Activated T-cell treated with anti-CD3 and anti-CD28 coated beads for 24 hours (primary cell): ENCODE data around the gene MYBL2.
"Not testable (repeated sequence)": the region's sequence is repeated elsewhere in the genome, so short reads cannot be mapped to it uniquely, and the experiment has no call there.

Experiments used
- DNase-seq: peaks from one replicate; pipeline ENCODE4 v3.0.0-alpha.2; 2020; ENCODE audit warnings: low read depth

The MYBL2 gene

DNA sequence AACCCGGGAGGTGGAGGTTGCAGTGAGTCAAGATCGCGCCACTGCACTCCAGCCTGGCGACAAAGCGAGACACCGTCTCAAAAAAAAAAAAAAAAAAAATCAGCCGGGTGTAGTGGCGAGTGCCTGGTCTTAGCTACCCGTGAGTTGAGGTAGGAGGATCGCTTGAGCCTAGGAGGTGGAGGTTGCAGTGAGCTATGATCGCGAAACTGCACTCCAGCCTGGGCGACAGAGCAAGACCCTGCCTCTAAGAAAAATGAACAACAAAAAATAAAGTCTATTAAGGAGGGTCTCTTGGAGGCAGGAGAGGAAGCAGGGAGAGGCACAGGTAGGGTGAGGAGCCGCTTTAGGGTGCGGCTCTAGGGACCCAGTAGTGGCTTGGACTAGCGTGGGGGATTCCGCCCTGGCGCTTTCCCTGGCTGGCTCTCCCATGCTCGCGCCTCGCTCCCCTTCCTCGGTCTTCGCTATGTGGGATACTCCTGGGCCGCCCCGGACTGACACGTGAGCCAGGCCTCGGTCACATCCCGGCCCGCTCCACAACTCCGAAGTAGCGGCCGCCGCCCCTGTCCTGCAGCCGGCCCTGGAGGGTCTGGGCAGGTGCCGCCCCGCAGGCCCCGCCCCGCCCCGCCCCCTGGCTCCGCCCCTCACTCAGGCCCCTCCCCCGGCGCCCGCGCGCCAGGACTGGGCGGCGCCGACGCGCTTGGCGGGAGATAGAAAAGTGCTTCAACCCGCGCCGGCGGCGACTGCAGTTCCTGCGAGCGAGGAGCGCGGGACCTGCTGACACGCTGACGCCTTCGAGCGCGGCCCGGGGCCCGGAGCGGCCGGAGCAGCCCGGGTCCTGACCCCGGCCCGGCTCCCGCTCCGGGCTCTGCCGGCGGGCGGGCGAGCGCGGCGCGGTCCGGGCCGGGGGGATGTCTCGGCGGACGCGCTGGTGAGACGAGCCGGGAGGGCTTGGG, at the start of gene MYBL2:
MYBL2 (plus strand) TSS at position 739 of the 953 bp plus-strand sequence; CDS start at position 909, 170 bp downstream.
- DNase-seq, result peak; percentile 60

DNA sequence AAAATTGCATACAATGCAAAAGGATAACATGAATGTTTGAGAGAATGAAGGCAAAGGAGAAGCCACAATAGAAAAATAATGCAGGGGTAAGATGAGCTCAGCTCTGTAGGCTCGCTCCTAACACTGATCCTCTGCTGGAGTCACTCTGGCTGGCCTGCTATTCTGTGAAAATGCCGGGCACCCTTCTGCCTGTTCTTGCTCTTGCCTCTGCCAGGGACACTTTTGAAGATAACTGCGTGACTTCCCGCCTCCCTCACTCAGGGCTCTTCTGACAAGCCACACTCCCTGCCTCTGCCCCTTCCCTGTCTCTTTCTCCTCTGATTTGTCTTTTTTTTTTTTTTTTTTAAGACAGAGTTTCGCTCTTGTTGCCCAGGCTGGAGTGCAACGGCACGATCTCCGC, 35.3 kb upstream of the MYBL2 start:
- DNase-seq, result no peak

- DNase-seq, result no peak
These were observed 30.5 kb upstream of the MYBL2 start for GRCh38 chr20:43636429-43636828.

- DNase-seq, result no peak
These were observed 24.4 kb upstream of the MYBL2 start for GRCh38 chr20:43642548-43642947.

- no peak for DNase-seq
These were observed 15.9 kb upstream of the MYBL2 start for GRCh38 chr20:43650997-43651525.

DNA sequence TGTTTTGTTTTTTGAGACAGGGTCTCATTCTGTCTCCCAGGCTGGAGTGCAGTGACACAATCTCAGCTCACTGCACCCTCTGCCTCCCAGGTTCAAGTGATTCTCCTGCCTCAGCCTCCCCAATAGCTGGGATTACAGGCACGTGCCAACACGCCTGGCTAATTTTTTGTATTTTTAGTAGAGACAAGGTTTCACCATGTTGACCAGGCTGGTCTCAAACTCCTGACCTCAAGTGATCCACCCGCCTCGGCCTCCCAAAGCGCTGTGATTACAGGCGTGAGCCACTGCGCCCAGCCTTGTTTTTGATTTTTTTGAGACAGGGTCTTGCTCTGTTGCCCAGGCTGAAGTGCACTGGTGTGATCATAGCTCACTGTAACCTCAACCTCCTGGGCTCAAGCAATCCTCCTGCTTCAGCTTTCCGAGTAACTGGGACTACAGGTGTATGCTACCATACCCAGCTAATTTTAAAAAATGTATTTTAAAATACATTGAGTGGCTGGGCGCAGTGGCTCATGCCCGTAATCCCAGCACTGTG, 15.2 kb upstream of the MYBL2 start:
- DNase-seq, result not testable (repeated sequence)

GRCh38 chr20:43653966-43654365, 12.9 kb upstream of the MYBL2 start:
- no peak for DNase-seq

- DNase-seq, result not testable (repeated sequence)
These were observed 11.7 kb upstream of the MYBL2 start for GRCh38 chr20:43655176-43655575.

GRCh38 chr20:43655937-43656336, 11.0 kb upstream of the MYBL2 start:
- no peak for DNase-seq

DNA sequence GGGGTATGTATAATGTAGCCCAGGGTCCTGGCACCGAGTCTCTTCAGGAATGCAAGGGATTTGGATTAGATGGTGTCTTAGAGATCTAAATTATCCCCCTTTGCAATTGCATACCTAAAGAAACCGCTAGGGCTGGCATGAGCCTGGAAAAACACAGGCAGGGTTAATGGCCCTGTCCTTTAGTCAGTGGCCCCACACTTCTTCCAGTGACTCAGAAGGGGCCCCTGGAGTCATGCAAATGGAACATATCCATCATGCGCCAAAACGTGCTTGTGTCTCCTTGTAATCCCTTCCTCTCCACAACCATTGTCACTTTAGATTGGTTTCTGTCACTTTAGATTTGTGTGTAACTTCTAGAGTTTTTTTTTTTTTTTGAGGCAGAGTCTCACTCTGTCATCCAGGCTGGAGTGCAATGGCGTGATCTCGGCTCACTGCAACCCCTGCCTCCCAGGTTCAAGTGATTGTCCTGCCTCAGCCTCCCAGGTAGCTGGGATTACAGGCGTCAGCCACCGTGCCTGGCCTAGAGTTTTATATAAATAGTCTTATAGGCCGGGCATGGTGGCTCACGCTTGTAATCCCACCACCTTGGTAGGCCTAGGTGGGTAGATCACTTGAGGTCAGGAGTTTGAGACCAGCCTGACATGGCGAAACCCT, 8.7 kb upstream of the MYBL2 start:
- DNase-seq, result peak; percentile 54

DNA sequence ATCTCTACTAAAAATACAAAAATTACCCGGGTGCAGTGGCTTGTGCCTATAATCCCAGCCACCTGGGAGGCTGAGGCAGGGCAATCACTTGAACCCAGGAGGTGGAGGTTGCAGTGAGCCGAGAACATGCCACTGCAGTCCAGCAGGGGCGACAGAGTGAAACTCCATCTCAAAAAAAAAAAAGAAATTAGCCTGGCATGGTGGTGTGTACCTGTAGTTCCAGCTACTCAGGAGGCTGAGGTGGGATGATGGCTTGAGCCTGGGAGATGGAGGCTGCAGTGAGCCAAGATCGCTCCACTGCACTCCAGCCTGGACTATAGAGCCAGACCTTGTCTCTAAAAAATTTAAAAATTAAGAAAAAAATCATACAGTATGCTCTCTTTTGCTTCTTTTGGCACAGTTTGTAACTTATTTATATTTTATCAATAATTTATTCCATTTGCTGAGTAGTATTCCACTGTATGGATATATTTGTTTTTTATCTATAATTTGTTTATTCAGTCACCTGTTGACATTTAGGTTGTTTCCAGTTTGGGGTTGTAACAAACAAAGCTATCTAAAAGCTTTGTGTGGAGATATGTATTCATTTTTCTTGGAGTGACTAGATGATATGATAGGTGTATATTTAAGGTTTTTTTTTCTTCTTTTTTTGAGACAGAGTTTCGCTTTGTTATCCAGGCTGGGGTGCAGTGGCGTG, 8.0 kb upstream of the MYBL2 start:
- DNase-seq, result no peak

DNA sequence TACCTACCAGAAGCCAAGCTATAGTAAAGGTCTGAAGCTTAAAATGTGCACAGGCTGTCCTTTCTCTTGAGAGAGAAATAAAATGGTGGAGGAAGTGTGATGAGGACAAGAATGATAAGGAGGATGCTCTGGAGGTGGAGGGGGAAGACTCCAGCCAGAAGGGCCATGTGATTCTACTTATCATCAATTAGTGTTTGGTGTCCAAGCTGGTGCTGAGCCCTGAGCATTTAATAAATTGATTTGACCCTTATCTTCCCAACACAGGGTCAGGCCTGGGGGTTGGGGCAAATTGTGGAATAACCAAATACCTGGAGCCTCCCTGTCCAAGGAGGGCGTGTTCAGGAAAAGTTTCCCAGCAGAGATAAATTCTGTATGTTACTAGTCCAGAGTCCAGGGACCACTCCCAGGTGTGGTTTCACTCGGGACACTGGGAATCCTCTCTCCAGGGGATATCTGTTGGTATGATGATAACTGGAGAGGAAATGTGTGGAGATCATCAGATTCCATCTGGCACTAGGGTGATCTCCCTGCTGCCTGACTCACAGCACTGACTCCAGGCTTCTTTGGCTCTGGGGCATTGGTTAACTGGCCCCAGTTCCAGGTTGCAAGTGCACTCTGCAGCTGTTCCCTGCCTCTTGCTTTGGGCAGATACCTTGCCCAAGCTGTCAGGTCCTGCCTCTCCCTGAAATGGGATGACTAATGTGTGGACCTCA, 3.8 kb upstream of the MYBL2 start:
- DNase-seq, result no peak

DNA sequence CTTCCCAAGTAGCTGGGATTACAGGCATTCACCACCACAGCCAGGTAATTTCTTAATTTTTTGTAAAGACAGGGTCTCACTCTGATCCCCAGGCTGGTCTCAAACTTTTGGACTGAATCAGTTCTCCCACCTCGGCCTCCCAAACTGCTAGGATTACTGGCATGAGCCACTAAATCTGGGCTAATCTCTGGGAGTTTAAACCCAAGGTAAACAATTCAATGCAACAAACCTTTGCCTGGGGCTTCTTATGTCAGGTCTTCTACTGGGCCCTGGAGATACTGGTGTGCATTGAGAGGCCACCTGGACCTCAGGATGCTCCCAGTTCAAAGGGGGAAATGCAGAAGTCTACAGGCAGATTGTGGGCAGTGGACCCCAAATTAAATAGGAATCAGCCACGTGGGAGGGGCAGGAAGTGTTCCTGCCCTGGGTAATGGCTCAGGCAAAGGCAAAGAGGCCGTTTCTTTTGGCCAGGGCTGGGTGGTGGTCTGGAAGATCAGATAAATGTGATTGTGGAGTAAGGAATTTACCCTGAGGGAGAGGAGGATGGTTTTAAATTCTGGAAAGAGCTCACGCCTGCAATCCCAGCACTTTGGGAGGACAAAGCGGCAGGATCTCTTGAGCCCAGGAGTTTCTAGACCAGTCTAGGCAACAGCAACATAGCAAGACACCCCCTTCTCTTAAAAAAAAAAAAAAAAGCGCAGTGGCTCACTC, 1.3 kb upstream of the MYBL2 start:
- no peak for DNase-seq

DNA sequence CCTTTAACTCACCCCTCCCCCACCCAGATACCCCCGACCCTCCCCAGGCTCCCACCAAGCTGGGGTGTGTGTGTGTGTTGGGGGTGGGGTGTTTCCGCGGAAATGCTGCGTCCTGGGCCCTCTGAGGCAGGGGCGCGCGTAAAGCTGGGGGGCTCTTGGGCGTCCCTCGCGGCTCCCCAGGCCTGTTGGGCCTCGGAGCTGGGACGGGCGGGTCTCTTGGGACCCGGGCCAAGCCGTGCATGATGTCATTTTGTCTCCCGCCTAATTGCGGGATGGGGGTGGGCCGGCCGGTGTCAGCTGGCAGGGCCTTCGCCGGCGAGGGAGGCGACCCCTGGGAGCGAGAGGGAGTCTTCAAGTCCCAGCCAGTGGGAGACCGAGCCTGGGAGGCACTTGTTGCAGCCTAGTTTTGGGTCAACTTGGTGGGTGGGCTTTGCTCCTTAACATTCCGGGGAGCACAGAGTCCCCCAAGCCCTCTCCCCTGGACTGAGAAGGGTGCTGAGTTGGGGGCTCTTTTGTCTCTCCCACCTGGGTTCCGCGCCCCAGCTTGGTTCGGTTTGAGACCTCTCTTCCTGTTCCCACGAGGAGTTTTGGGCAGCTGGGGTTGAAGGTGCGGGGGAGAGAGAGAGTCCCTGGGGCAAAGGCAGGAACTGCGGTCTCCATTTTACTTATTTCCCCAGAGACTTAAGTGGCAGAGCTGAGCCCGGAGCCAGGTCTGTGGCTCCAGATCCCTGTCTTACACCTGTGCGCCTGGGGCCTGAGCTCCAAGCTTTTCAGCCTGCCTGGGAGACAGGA, 623 bp downstream of the MYBL2 start:
- DNase-seq, result no peak

DNA sequence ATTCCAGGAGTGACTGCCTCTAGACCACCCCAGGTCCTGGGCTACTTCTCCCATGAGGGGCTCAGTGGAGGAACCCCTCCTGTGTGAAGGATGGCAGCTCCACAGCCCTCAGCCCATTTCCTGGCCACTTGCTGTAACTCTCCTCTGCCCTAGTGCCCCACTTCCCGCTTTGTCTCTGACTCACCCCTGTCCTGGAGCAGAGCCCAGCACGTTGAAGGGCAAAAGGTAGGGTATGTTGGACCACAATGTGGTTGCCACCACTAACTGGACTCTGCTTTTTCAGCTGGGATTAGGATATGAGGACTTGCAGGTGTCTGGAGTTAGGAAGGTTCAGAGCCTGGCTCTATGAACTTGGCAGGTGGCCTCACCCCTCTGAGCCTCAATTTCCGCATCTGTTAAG, 2.4 kb downstream of the MYBL2 start:
- DNase-seq, result no peak

DNA sequence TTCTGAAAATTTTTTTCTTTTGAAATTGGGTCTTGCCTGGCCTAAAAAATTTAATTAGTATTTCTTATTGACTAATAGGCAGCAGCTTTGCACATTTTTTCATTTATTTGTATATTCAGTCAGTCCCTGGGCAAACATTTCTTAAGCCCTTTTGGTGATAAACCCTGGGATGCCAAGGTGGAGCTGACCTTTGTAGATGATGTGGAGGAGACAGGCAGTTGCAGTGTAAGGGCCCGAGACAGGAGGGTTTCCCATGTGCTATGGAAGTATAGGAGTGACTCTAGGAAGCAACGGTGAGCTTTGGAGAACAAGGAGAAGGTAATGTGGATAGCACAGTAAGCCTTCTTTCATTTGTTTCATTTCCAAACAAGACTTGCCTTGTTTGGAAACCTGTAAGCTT, 3.5 kb downstream of the MYBL2 start:
- no peak for DNase-seq

- no peak for DNase-seq
These were observed 9.5 kb downstream of the MYBL2 start for GRCh38 chr20:43676368-43676767.

DNA sequence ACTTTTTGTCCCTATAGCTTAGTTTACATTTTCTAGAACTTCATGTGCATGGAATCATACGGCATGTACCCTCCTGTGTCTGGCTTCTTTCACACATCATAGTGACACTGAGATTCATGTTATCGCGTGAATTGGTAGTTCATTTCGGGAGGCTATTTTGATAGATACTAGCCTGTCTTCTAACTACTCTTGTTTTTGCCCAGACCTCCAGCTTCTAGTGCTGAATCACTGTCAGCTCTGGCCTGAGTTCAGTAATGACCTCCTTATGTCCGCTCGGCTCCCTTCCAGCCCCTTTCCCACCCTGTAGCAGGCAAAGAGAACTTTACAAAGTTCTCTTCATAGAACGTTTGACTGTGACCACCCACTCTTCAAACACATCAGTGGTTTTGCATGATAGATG, 14.1 kb downstream of the MYBL2 start:
- no peak for DNase-seq

- DNase-seq, result no peak
These were observed 14.6 kb downstream of the MYBL2 start for GRCh38 chr20:43681468-43681942.

DNA sequence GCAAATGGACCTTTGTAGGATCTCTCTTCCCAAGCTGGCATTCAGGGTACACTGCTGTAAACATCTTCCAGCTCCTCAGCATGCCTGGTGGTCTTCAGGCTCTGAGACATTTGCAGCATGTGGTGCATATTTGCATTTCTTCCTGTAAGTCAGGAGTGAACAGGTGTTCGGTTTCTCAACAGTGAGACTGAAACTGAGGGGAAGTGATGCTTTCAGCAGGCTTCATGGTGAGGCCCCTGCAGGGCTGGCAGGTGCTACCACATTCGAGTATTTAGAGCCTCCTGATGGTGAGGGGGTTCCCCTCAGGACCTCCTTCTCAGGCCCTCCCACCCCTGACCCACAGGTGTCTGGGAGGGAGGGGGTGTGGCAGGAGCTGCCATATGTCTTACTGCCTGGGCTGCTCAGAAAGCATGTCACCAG, 15.1 kb downstream of the MYBL2 start:
- DNase-seq, result no peak
